NCI-H446 (cell line): Measurements from ENCODE around the gene SDR39U1.
"Not testable (repeated sequence)": the region's sequence is repeated elsewhere in the genome, so short reads cannot be mapped to it uniquely, and the experiment has no call there.

Experiments used
- DNase-seq, 2 experiments: peaks; one replicate each; lab custom pipeline; 2025; lab: John Stamatoyannopoulos, UW

Gene SDR39U1

GRCh38 chr14:24442240-24443052 is at the start of gene SDR39U1:
Gene SDR39U1 (minus strand): TSS chr14:24442776. CDS start chr14:24442769, 7 bp downstream.
- DNase-seq: peak; percentile 99

GRCh38 chr14:24491586-24492408 is 49.2 kb upstream of the SDR39U1 start:
- DNase-seq: not testable (repeated sequence)

- no peak for DNase-seq
Measured at GRCh38 chr14:24483604-24484252, 41.2 kb upstream of the SDR39U1 start.

- DNase-seq: not testable (repeated sequence)
Measured at GRCh38 chr14:24482699-24483303, 40.2 kb upstream of the SDR39U1 start.

- DNase-seq: peak; percentile 1 to 58
Measured at GRCh38 chr14:24481622-24482324, 39.2 kb upstream of the SDR39U1 start.

- DNase-seq: not testable (repeated sequence)
Measured at GRCh38 chr14:24479999-24480398, 37.4 kb upstream of the SDR39U1 start.

GRCh38 chr14:24475261-24475660 is 32.7 kb upstream of the SDR39U1 start:
- DNase-seq: no peak

- no peak for DNase-seq
Measured at GRCh38 chr14:24473211-24473610, 30.6 kb upstream of the SDR39U1 start.

- DNase-seq: not testable (repeated sequence)
Measured at GRCh38 chr14:24470450-24470849, 27.9 kb upstream of the SDR39U1 start.

- no peak for DNase-seq
Measured at GRCh38 chr14:24465805-24466204, 23.2 kb upstream of the SDR39U1 start.

GRCh38 chr14:24465368-24465767 is 22.8 kb upstream of the SDR39U1 start:
- DNase-seq: no peak

- no peak for DNase-seq
Measured at GRCh38 chr14:24463884-24464785, 21.6 kb upstream of the SDR39U1 start.

- DNase-seq: no peak
Measured at GRCh38 chr14:24463017-24463883, 20.7 kb upstream of the SDR39U1 start.

GRCh38 chr14:24461336-24461735 is 18.8 kb upstream of the SDR39U1 start:
- DNase-seq: no peak

- no peak for DNase-seq
Measured at GRCh38 chr14:24459331-24459730, 16.8 kb upstream of the SDR39U1 start.

- DNase-seq: no peak
Measured at GRCh38 chr14:24458736-24459135, 16.2 kb upstream of the SDR39U1 start.

GRCh38 chr14:24456980-24457379 is 14.4 kb upstream of the SDR39U1 start:
- no peak for DNase-seq

- not testable (repeated sequence) for DNase-seq
Measured at GRCh38 chr14:24450828-24451227, 8.3 kb upstream of the SDR39U1 start.

GRCh38 chr14:24443053-24443665 is 583 bp upstream of the SDR39U1 start:
- no peak for DNase-seq
